ENCODE data around the gene RNF13.

Gene RNF13

DNA sequence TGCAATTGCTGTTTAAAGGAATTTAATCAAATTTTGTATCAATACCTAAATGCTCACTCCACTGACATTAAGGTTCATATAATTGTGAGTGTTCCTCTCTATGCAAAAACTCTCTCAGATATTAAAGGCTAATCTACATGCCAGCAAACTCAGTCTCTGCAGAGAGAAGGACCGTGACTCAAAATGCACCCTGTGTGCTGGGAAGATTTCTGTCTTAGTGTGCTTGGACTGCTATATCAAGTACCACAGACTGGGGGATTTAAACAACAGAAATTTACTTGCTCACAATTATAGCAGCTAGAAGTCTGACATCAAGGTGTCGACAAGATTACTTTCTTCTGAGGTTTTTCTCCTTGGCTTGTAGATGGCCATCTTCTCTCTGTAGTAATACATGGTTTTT, 176.3 kb downstream of the RNF13 start:
- no peaks in the 10 kb centered on the region for H3F3A ChIP-seq (ENCODE audit: insufficient read depth)
- no peak overlapping the region for H3K4me2 ChIP-seq (ENCODE audit: low read depth, low read length, poor library complexity, severe bottlenecking)
- no peaks in the 10 kb centered on the region; the same call in 1 of the 2 replicates for H3K9me3 ChIP-seq (ENCODE audit: insufficient read depth, low read length)
- no peaks in the 10 kb centered on the region for H3K79me2 ChIP-seq (ENCODE audit: insufficient read depth, low read length)
- TF ChIP-seq CTCF (IDR thresholded peaks at IDR 0.05; ENCODE audit: insufficient read depth, low read length, poor library complexity, severe bottlenecking), result no peak
- no peak for TF ChIP-seq EZH2phosphoT487 (conservative IDR thresholded peaks at IDR 0.05; ENCODE audit: low read length)
- H3K9ac ChIP-seq (ENCODE audit: low read length), result no peak overlapping the region
- no peaks in the 10 kb centered on the region for H3K27me3 ChIP-seq (ENCODE audit: low read length)
- no peak overlapping the region for H3K4me3 ChIP-seq (ENCODE audit: insufficient read depth, low read length, poor library complexity, severe bottlenecking)
- no peaks in the 10 kb centered on the region for H4K20me1 ChIP-seq (ENCODE audit: low read depth, low read length)
- H3K27ac ChIP-seq (ENCODE audit: low read depth, low read length), result no peak overlapping the region
- H2AFZ ChIP-seq (ENCODE audit: low read depth, low read length, severe bottlenecking), result no peak overlapping the region
- H3K36me3 ChIP-seq (ENCODE audit: low read length), result no peaks in the 10 kb centered on the region
- H3K9me2 ChIP-seq (replicated peaks; ENCODE audit: insufficient read depth, low read length), result no peaks in the 10 kb centered on the region

GRCh38 chr3:149990423-149990948, 177.5 kb downstream of the RNF13 start:
- Histone ChIP-seq H3K79me2 (ENCODE audit: insufficient read depth, low read length) (no peaks in the 10 kb centered on the region), H4K20me1 (ENCODE audit: low read depth, low read length) (no peaks in the 10 kb centered on the region), H3F3A (ENCODE audit: insufficient read depth) (no peaks in the 10 kb centered on the region), H3K9me3 (ENCODE audit: insufficient read depth, low read length) (peaks cover 8% of the 10 kb centered on the region; the same call in 1 of the 2 replicates), H3K4me2 (ENCODE audit: low read depth, low read length, poor library complexity, severe bottlenecking) (no peak overlapping the region), H3K27ac (ENCODE audit: low read depth, low read length) (no peak overlapping the region), H3K9ac (ENCODE audit: low read length) (no peak overlapping the region), H3K4me3 (ENCODE audit: insufficient read depth, low read length, poor library complexity, severe bottlenecking) (no peak overlapping the region), H3K9me2 (replicated peaks; ENCODE audit: insufficient read depth, low read length) (no peaks in the 10 kb centered on the region), H2AFZ (ENCODE audit: low read depth, low read length, severe bottlenecking) (no peak overlapping the region), H3K36me3 (ENCODE audit: low read length) (no peaks in the 10 kb centered on the region), H3K27me3 (ENCODE audit: low read length) (no peaks in the 10 kb centered on the region)
- TF ChIP-seq CTCF (IDR thresholded peaks at IDR 0.05; ENCODE audit: insufficient read depth, low read length, poor library complexity, severe bottlenecking), result no peak

GRCh38 chr3:149992416-149993058, 179.5 kb downstream of the RNF13 start:
- Histone ChIP-seq H3K9ac (ENCODE audit: low read length) (no peak overlapping the region), H3K9me2 (replicated peaks; ENCODE audit: insufficient read depth, low read length) (no peaks in the 10 kb centered on the region), H3K27ac (ENCODE audit: low read depth, low read length) (no peak overlapping the region), H3K4me3 (ENCODE audit: insufficient read depth, low read length, poor library complexity, severe bottlenecking) (no peak overlapping the region), H4K20me1 (ENCODE audit: low read depth, low read length) (no peaks in the 10 kb centered on the region), H3K4me2 (ENCODE audit: low read depth, low read length, poor library complexity, severe bottlenecking) (no peak overlapping the region), H2AFZ (ENCODE audit: low read depth, low read length, severe bottlenecking) (no peak overlapping the region), H3K27me3 (ENCODE audit: low read length) (no peaks in the 10 kb centered on the region), H3K9me3 (ENCODE audit: insufficient read depth, low read length) (peaks cover 8% of the 10 kb centered on the region; the same call in 1 of the 2 replicates), H3K79me2 (ENCODE audit: insufficient read depth, low read length) (no peaks in the 10 kb centered on the region), H3F3A (ENCODE audit: insufficient read depth) (no peaks in the 10 kb centered on the region), H3K36me3 (ENCODE audit: low read length) (no peaks in the 10 kb centered on the region)
- TF ChIP-seq CTCF (IDR thresholded peaks at IDR 0.05; ENCODE audit: insufficient read depth, low read length, poor library complexity, severe bottlenecking) (no peak), EZH2phosphoT487 (conservative IDR thresholded peaks at IDR 0.05; ENCODE audit: low read length) (no peak)
